Lower leg skin (tissue), 3 donors: ENCODE data around the gene KIF25.

ENCODE experiments used
- POLR2A ChIP-seq, 2 donors: fragments of 450-650 bp; IDR thresholded peaks; one replicate each; pipeline ENCODE4 v1.6.1; 2016 to 2017; ENCODE audit warnings: antibody characterized with exemption in 2 of 2, mild to moderate bottlenecking in 1 of 2, moderate library complexity in 1 of 2
- TF ChIP-seq, protein P1 (sequence below), 3 donors: fragments of 450-650 bp; IDR thresholded peaks; one replicate each; pipeline ENCODE4 v1.5.1; 2016; ENCODE audit warnings: antibody characterized with exemption in 3 of 3, mild to moderate bottlenecking in 3 of 3, moderate library complexity in 2 of 3

DNA sequence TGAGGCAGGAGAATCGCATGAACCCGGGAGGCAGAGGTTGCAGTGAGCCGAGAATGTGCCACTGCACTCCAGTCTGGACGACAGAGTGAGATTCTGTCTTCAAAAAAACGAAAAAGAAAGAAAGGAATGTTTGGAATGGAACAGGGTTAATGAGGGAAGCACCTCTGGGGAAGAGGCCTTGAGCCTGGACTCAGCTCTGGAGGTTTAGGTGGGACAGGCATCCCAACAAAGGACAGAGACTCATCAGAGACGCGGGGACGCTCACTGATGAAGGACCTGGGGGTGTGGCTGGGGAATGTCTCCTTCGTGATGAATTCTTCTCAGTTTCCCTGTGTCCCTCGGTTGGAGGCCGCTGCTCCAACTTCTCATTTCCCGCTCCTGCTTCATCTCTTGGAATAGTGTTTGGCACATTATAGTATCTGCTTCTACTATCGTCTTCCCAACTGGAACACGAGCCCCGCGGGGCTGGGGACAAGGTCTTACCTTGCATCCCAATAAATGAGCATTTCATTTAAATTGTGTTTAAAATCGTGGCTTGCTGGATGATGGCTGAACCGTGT is 27.6 kb downstream of the KIF25 start:
- TF ChIP-seq, protein P1, sequence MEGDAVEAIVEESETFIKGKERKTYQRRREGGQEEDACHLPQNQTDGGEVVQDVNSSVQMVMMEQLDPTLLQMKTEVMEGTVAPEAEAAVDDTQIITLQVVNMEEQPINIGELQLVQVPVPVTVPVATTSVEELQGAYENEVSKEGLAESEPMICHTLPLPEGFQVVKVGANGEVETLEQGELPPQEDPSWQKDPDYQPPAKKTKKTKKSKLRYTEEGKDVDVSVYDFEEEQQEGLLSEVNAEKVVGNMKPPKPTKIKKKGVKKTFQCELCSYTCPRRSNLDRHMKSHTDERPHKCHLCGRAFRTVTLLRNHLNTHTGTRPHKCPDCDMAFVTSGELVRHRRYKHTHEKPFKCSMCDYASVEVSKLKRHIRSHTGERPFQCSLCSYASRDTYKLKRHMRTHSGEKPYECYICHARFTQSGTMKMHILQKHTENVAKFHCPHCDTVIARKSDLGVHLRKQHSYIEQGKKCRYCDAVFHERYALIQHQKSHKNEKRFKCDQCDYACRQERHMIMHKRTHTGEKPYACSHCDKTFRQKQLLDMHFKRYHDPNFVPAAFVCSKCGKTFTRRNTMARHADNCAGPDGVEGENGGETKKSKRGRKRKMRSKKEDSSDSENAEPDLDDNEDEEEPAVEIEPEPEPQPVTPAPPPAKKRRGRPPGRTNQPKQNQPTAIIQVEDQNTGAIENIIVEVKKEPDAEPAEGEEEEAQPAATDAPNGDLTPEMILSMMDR (IDR thresholded peaks at IDR 0.05): no peak
- no peak for TF ChIP-seq POLR2A (IDR thresholded peaks at IDR 0.05)
